HG02623 (cell line): ENCODE results near the gene MTMR10.
A peak's percentile ranks its signal among the peaks of the same experiment; 100 is the strongest.

Source experiments
- ATAC-seq: cut with Tn5 transposase; IDR thresholded peaks from one replicate; pipeline ENCODE4 v1.9.1; 2021; ENCODE audit warnings: moderate library complexity; ENCODE audit not compliant: unreplicated experiment

The MTMR10 gene

DNA sequence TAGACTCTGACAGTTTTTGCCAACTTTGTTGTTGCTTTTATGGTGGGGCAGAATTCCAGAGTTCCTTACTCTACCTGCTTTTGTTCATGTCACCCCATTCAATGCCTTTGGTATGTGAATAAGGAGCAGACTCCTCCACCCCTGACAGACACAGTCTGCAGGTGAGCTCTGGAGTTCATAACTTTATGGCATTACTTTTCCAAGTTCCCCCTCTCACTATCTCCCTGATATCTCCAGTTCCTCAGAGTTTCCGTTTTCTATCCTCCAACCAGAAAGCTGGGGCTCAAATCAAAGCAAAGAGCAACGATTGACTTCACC, 23.1 kb upstream of the MTMR10 start:
- no peak for ATAC-seq

DNA sequence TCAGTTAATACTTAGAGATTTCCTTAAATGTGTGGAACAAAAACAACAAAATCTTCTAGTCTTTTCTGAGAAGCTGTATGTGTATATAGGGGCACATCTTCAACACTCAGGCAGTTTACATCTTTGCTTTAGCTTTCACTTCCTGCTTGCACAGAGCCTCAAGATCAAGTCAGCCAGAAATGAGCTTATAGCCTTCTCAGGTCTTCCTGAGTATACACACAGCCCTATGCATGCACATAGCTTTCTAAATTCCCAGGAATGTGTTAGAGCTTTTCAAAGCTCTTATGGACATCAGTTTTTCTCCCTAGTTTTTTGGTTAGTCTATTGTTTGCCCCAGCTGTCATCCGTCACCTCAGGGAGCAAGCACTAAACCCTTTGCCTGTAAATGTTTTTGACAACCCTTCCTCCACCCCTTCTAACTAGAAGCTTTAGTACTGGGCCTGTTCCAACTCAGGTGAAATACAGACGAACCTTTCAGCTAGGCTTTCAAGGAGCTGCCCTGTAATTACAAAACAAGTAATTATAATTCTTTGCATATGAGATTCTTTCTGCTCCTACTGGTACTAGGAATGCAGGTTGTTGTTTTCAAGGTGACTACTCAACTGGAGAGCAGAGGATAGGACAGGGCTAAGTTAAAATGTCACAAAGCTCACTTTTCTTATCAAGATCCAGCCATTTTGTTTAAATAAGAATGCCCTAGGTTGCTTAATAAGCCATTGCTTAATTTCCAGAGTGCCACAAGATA, 22.6 kb upstream of the MTMR10 start:
- peak; percentile 81 for ATAC-seq

DNA sequence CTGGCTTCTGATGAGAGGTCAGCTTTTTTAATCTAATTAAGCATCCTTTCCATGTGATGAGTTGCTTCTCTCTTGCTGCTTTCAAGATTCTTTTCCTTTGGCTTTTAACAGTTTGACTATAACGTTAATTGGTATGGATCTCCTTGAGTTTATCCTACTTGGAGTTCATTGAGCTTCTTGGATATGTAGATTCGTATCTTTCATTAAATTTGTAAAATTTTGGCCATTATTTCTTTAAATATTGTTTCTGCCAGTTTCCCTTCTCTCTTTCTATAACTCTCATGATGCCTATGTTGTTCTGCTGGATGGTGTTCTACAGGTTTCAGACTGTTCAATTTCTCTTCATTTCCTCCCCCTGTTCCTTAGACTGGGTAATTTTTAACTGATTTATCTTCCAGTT, 21.0 kb upstream of the MTMR10 start:
- no peak for ATAC-seq

GRCh38 chr15:31010036-31010435, 18.6 kb upstream of the MTMR10 start:
- no peak for ATAC-seq

DNA sequence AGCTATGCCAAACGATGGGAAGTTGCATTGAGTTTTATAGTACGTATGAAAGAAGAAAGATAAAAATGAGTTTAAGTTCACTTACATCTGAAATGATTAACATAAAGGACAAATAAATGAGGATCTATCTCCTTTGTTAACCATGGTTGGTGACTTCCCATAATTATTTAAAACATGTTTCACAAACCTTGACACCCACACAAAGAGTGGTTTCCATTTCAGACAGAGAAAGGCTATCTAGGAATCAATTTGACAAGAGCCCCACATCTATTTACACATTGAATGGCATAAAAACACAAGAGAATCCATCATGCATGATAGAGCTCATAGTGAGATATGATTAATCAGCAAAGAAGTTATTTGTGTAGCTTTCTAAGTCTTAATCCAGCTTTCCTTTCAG, 14.2 kb upstream of the MTMR10 start:
- ATAC-seq, result no peak

DNA sequence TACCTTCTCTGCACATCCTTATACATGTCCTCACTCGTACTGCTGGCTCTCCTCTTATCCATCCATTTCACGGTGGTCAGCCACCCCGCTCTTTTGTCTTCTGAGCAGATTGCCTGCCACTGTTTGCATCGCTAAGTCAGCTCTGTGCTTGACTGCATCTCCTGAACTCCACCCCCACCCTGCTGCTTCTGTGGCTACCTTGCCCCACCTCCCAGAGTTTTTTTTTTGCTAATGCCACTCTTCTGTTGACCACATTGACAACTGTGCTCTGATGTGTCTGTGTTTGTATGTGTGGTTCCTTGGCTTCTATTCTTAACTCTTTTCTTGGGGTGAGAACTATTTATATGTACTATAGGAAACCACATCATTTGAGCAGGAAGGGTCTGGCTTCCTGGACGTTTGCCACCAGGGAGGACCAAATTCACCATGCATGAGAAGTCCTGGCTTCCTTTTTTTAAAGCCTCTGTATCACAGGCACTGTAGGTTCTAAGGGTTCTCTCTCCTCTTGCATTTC, 12.8 kb upstream of the MTMR10 start:
- peak; percentile 85 for ATAC-seq

DNA sequence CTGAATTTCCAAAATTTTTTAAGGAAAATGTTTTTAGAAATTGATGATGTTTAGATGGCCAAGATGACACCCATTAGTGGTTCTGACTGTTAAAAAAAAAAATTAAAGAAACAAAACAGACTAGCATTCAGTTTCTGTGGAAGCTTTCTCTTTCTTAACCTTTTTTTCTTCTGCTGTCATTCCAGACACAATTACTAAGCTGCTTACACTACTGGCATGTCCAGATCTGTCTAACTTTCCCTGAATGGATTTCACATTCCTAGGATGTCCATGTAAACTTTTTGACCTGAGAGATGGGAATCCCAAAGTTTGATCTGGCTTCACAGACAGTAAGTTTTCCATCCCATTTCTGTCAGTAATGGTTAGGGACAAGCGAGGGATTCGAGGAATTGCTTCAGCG, 10.3 kb upstream of the MTMR10 start:
- ATAC-seq, result no peak

DNA sequence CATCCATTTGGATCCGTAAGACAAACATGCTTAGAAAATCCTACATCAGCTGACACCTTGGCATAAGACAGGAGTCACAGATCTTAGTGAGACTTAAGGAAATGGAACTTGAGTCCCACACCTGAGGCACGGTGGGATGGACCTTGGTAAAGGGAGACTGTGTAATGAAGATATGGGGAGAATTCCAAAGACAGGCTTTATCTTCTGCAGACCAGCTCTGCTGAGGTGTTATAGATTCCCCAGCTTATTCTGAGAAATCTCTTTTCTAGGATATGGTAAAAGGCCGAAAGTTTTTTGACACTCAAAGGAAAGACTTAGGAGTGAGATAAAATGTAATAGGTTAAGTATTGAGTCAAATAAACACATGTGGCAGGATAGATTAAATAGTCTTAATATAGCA, 8.3 kb upstream of the MTMR10 start:
- ATAC-seq, result no peak

- no peak for ATAC-seq
Observed at GRCh38 chr15:30997270-30997669, 5.8 kb upstream of the MTMR10 start.

DNA sequence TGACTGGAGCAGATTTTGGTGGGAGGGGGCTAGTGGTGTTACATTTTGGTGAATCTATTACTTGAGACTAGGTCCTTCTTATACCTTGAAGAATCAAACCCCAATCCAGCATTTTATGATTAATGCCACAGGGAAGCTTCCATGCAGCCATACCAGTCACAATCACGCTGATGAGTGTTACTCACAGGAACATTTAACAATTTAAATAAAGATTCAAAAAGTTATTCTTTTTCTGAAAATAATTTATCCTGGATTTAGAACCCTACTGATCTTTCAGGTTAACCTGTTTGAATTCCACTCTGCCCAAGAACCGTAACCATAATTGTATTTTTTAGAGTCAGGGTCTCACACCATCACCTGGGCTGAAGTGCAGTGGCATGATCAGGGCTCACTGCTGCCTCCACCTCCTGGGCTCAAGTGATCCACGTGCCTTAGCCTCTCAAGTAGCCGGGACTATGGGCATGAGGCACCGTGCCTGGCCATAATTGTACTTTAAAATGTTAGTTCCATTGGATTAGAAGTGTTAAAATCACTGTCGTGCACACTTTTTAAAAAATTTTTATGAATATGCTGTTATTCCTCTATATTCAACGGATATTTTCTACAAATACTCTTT, 929 bp upstream of the MTMR10 start:
- no peak for ATAC-seq

DNA sequence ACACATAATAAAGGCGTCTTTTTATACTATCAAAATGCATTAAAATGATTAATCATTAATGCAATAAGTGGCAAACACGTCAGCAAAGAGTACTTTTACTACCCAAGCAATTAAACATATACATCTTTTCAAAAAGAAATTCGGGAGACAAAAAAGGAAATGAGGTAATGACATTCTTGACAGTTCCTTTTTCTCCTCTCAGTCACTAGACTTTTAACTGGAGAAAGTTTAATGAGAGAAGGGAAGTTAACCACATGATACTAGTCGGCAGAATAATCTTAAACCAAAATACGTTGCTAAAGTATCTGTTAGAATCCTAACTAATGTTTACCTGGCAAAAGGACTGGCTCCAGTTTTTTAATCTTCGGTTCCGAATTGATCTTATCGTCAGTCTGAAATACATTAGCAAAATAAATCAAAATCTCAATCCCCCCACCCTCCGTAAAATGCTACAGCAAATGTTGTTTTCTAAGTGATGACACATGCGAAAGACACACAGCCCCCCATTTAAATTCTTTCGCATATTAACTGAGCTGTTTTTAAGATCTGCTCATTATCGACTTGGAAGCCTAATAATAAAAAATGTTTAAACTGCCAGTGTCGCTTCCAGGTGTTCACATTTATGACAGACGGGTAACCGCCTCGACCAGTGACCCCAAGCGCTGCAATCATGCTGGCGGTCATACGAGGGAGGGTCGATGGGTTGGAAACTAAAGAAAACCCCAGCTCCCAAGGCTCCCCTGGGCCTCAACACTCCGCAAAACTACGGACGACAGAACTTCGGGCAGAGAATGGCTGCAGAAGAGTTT, 778 bp downstream of the MTMR10 start:
- peak; percentile 4 for ATAC-seq

DNA sequence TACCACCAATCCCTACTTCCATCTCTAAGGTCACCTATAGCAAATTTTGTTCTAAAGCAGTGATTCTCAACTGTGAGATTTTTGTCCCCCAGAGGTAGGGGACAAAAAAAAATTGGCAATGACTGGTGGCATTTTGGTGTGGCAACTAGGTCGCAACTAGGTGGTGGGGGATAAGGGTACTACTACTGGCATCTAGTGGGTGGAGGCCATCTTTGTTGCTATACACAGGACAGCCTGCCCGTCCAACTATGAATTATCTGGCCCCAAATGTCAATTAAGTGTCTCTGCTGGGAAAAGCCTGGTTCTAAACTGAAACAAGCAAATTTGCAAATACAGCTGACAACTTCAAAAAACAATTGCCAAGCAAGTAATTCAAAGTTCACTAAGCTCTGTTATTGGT, 1.4 kb downstream of the MTMR10 start:
- ATAC-seq, result no peak

DNA sequence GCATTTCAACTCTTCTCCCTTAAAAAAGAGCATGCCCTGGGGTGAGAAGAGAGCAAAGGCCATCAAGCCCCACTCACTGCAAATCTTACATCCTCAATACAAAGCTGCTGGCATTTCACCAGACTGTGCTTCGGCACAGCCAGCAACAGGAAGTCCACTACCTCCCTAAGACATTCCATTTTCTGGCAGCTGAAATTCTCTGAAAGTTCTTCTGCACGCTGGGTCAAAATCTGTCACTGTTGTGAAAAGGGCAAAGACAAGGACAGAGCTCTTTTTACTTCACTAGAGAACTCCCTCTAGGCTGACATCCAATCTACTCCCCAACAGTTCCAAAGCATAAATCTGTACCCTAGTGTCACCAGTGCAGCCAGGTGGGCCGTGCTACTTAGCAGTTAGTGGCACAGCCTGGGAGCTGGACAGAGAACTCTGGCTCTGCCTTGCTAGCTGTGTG, 6.3 kb downstream of the MTMR10 start:
- no peak for ATAC-seq

DNA sequence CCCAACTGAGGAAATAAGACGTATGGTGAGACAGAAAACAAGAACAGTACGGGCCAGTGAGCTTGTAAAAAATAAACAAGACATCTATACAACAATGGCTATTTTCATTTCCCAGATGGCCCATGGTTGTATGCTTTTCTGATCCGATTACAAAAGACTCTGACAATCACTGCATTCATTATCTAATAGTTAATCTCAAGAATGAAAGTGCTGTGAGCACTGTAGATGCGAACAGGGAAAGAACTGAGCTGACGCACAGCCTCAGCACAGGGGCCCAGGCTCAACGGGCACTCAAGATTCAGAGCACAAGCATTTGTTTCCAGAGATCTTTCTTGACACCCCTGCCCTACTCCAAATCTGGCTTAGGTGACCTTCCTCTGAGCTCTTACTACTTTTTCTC, 6.9 kb downstream of the MTMR10 start:
- ATAC-seq, result no peak

GRCh38 chr15:30984118-30984517, 7.3 kb downstream of the MTMR10 start:
- no peak for ATAC-seq

DNA sequence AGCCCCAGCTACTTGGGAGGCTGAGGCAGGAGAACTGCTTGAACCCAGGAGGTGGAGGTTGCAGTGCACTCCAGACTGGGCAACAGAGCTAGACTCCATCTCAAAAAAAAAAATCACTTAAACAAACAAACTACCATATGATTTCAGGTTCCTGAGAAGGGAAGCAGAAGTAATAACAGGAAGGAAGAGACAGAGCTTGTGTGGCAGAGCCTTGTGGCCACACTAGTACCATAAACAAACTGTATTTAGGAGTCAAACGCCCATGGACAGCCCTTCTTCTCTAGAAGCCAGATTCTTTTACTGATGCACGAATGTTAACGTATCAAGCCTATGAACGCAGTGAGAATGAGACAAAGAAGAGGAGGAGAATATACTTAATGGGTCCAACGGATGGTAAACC, 12.0 kb downstream of the MTMR10 start:
- no peak for ATAC-seq

- ATAC-seq, result no peak
Observed at GRCh38 chr15:30978328-30978727, 13.1 kb downstream of the MTMR10 start.

- ATAC-seq, result no peak
Observed at GRCh38 chr15:30974112-30974511, 17.3 kb downstream of the MTMR10 start.

DNA sequence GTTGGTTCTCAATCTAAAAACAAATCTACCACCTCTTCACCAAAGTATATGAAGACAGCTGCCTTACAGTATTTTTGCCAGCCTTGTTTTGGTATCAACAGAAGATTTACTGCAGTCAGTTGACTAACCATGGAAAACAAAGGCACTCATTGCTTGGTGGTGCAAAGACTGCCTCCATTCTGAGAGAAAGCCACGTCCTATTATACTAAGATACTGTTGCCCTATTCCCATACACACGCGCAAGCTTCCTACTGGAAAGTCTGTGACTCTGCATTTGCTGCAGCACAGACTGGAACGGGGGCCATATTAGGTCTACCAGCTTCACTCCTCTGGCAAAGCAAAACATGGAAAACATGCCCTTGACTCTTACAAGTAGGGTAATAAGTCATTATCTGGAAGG, 18.0 kb downstream of the MTMR10 start:
- ATAC-seq, result no peak

- ATAC-seq, result no peak
Observed at GRCh38 chr15:30969724-30970123, 21.7 kb downstream of the MTMR10 start.

DNA sequence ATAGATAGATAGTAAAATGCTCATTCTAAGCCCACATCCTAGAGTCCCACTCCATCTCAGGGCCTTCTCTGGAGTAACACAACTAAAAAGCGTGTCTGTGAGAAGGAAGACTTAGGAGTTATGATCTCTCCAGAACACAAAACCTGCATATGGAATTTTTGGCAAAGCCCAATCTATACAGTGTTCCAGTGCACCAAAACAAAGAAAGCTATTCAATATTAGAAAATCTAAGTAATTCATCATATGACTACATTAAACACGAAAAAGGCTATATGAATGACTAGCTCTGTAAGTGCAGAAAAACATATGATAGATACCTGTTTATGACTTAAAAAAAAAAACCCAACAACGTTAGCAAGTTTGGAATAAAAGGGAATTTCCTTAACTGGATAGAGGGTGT, 27.7 kb downstream of the MTMR10 start:
- no peak for ATAC-seq

DNA sequence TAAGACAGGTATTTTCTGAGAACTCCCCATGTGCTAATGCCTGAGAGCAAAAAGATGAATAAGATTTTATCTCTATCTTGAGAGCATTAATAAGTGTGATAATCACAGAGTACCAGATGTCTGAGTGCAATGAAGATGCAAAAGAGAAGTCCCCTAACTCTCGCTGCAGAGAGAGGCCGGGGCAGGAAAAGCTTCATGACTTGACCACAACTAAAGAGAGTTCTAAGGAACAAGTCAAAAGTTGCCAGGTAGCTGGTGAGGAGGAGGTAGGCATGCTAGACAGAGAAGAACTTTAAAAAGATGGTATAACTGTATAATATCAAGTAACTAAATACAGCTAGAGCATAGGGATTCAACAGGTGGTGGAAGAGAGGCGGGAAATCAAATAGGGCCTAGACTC, 28.8 kb downstream of the MTMR10 start:
- ATAC-seq, result no peak
